ENCODE data around the gene ELFN2.

GRCh38 chr22:37472418-37473006, 45.2 kb upstream of the ELFN2 start:
- TF ChIP-seq, protein P1, sequence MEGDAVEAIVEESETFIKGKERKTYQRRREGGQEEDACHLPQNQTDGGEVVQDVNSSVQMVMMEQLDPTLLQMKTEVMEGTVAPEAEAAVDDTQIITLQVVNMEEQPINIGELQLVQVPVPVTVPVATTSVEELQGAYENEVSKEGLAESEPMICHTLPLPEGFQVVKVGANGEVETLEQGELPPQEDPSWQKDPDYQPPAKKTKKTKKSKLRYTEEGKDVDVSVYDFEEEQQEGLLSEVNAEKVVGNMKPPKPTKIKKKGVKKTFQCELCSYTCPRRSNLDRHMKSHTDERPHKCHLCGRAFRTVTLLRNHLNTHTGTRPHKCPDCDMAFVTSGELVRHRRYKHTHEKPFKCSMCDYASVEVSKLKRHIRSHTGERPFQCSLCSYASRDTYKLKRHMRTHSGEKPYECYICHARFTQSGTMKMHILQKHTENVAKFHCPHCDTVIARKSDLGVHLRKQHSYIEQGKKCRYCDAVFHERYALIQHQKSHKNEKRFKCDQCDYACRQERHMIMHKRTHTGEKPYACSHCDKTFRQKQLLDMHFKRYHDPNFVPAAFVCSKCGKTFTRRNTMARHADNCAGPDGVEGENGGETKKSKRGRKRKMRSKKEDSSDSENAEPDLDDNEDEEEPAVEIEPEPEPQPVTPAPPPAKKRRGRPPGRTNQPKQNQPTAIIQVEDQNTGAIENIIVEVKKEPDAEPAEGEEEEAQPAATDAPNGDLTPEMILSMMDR (tag by site-specific recombination; IDR thresholded peaks at IDR 0.05), result peak; percentile 63
- TF ChIP-seq HOXC10 (CRISPR knock-in tag; IDR thresholded peaks at IDR 0.05), result no peak
- TF ChIP-seq ZNF610 (tag by site-specific recombination; IDR thresholded peaks at IDR 0.05; ENCODE audit: borderline replicate concordance), result no peak
- TF ChIP-seq ZNF16 (tag by site-specific recombination; IDR thresholded peaks at IDR 0.05; ENCODE audit: low read depth), result no peak
- TF ChIP-seq ZNF560 (tag by site-specific recombination; IDR thresholded peaks at IDR 0.05; ENCODE audit: borderline replicate concordance), result no peak
- TF ChIP-seq ZNF10 (tag by site-specific recombination; IDR thresholded peaks at IDR 0.05), result no peak
- TF ChIP-seq ZNF707 (tag by site-specific recombination; IDR thresholded peaks at IDR 0.05), result no peak
